OCI-LY3 (cell line): Measurements from ENCODE around the gene MTCP1.

Source experiments
- H2AFZ ChIP-seq: fragments of 200-600, 300-600 bp; shearing (Covaris generic); 2 replicates; pipeline ENCODE4 v1.6.0; 2014; ENCODE audit warnings: antibody characterized with exemption, low read depth, low read length
- H3K27ac ChIP-seq: fragments of 200-600, 300-600 bp; sonication (generic); 2 replicates; pipeline ENCODE4 v1.5.1; 2014; ENCODE audit warnings: mild to moderate bottlenecking, low read length, moderate library complexity, mixed read lengths
- H3K27me3 ChIP-seq: fragments of 200-600, 300-600 bp; sonication (generic); 2 replicates; pipeline ENCODE4 v1.6.1; 2014; ENCODE audit warnings: low read depth, low read length, mixed read lengths
- H3K36me3 ChIP-seq: fragments of 200-600, 300-600 bp; sonication (generic); replicated peaks from 2 replicates; pipeline ENCODE3; 2014; ENCODE audit warnings: low read depth, low read length, mixed read lengths
- H3K4me1 ChIP-seq: fragments of 300-600, 200-600 bp; sonication (generic); 2 replicates; pipeline ENCODE4 v1.6.1; 2014; ENCODE audit warnings: low read length, mixed read lengths
- H3K4me2 ChIP-seq: fragments of 200-600, 300-600 bp; sonication (generic); 2 replicates; pipeline ENCODE4 v1.6.1; 2014; ENCODE audit warnings: low read length, mixed read lengths
- H3K4me3 ChIP-seq: fragments of 300-600, 200-600 bp; sonication (generic); 2 replicates; pipeline ENCODE4 v1.5.1; 2014; ENCODE audit warnings: antibody characterized with exemption, mild to moderate bottlenecking, low read length, moderate library complexity
- H3K79me2 ChIP-seq: fragments of 300-600, 200-600 bp; shearing (Covaris generic); 2 replicates; pipeline ENCODE4 v1.6.1; 2014; ENCODE audit warnings: mild to moderate bottlenecking, low read length, mixed read lengths
- H3K9ac ChIP-seq: fragments of 300-600, 200-600 bp; shearing (Covaris generic); 2 replicates; pipeline ENCODE4 v1.6.0; 2014; ENCODE audit warnings: mild to moderate bottlenecking, low read length, moderate library complexity
- H3K9me3 ChIP-seq: fragments of 200-600, 300-600 bp; shearing (Covaris generic); 2 replicates; pipeline ENCODE4 v1.6.1; 2014; ENCODE audit warnings: low read length, mixed read lengths; ENCODE audit not compliant: insufficient read depth
- H4K20me1 ChIP-seq: fragments of 200-600, 300-600 bp; sonication (generic); 2 replicates; pipeline ENCODE4 v1.6.1; 2016; ENCODE audit warnings: low read length, mixed read lengths; ENCODE audit not compliant: insufficient read depth
- CTCF ChIP-seq: fragments of 200-600, 300-600 bp; sonication (generic); IDR thresholded peaks from 2 replicates; pipeline ENCODE4 v1.5.1; 2014; ENCODE audit warnings: antibody characterized with exemption, low read length, low read depth
- EZH2phosphoT487 ChIP-seq: fragments of 200-600 bp; shearing (Covaris generic); IDR thresholded peaks from 2 replicates; pipeline ENCODE4 v1.6.1; 2018; ENCODE audit warnings: antibody characterized with exemption, mixed run types, low read depth

Gene MTCP1

GRCh38 chrX:155108427-155108826 is 37.5 kb upstream of the MTCP1 start:
- Histone ChIP-seq H2AFZ (no peak overlapping the region), H3K27ac (no peak overlapping the region), H3K27me3 (no peaks in the 10 kb centered on the region), H4K20me1 (no peaks in the 10 kb centered on the region), H3K4me2 (no peak overlapping the region), H3K9ac (no peak overlapping the region), H3K79me2 (no peaks in the 10 kb centered on the region), H3K9me3 (no peaks in the 10 kb centered on the region), H3K4me1 (no peaks in the 10 kb centered on the region), H3K4me3 (no peak overlapping the region), H3K36me3 (peaks cover 24% of the 10 kb centered on the region)
- TF ChIP-seq CTCF, result no peak
- TF ChIP-seq EZH2phosphoT487, result no peak

GRCh38 chrX:155105919-155106318 is 35.0 kb upstream of the MTCP1 start:
- no peaks in the 10 kb centered on the region for H3K79me2 ChIP-seq
- H3K4me2 ChIP-seq, result no peak overlapping the region
- peaks cover 18% of the 10 kb centered on the region for H3K36me3 ChIP-seq
- TF ChIP-seq EZH2phosphoT487, result no peak
- no peak overlapping the region for H2AFZ ChIP-seq
- H3K9ac ChIP-seq, result no peak overlapping the region
- no peaks in the 10 kb centered on the region for H4K20me1 ChIP-seq
- H3K27ac ChIP-seq, result no peak overlapping the region
- H3K4me1 ChIP-seq, result no peaks in the 10 kb centered on the region
- no peaks in the 10 kb centered on the region for H3K9me3 ChIP-seq
- no peaks in the 10 kb centered on the region for H3K27me3 ChIP-seq
- no peak overlapping the region for H3K4me3 ChIP-seq

GRCh38 chrX:155094468-155095061 is 23.6 kb upstream of the MTCP1 start:
- H3K4me1 ChIP-seq, result peaks cover 3% of the 10 kb centered on the region; the same call in 1 of the 2 replicates
- no peak overlapping the region for H3K4me2 ChIP-seq
- H3K36me3 ChIP-seq, result peaks cover 27% of the 10 kb centered on the region
- no peak overlapping the region for H3K27ac ChIP-seq
- TF ChIP-seq CTCF (peak; percentile 73), EZH2phosphoT487 (no peak)
- H2AFZ ChIP-seq, result no peak overlapping the region
- H3K79me2 ChIP-seq, result no peaks in the 10 kb centered on the region
- H3K27me3 ChIP-seq, result no peaks in the 10 kb centered on the region
- no peak overlapping the region for H3K9ac ChIP-seq
- H3K4me3 ChIP-seq, result no peak overlapping the region
- no peaks in the 10 kb centered on the region for H3K9me3 ChIP-seq
- no peaks in the 10 kb centered on the region for H4K20me1 ChIP-seq

GRCh38 chrX:155086961-155087735 is 16.2 kb upstream of the MTCP1 start:
- no peak for TF ChIP-seq CTCF
- no peak for TF ChIP-seq EZH2phosphoT487
- H3K4me1 ChIP-seq, result no peaks in the 10 kb centered on the region
- H3K27me3 ChIP-seq, result no peaks in the 10 kb centered on the region
- H3K36me3 ChIP-seq, result peaks cover 13% of the 10 kb centered on the region
- H4K20me1 ChIP-seq, result no peaks in the 10 kb centered on the region
- no peak overlapping the region for H3K27ac ChIP-seq
- H3K4me2 ChIP-seq, result no peak overlapping the region
- no peaks in the 10 kb centered on the region for H3K79me2 ChIP-seq
- no peaks in the 10 kb centered on the region for H3K9me3 ChIP-seq
- no peak overlapping the region for H3K9ac ChIP-seq
- no peak overlapping the region for H2AFZ ChIP-seq
- H3K4me3 ChIP-seq, result no peak overlapping the region
